WTC11 (cell line): ENCODE results near the gene SEPSECS. TPM values are rescaled to one million over a fixed set of nuclear protein-coding genes. Genes with fewer than 3 reads are reported as not detected.
A peak's percentile ranks its signal among the peaks of the same experiment; 100 is the strongest.

Experiments
- ATAC-seq: fragments of 200-7000 bp; cut with Tn5 transposase; 2 replicates; pipeline ENCODE4 v1.10.0; 2021; ENCODE audit warnings: mild to moderate bottlenecking, moderate library complexity
- CTCF ChIA-PET: fragments of 300-600 bp; sonication (Branson Sonifier 250); formaldehyde crosslinking; loops from one replicate; lab custom pipeline; 2021; ENCODE audit warnings: antibody characterized with exemption; lab: Charles Lee
- POLR2A ChIA-PET: fragments of 350-600 bp; sonication (Branson Sonifier 250); formaldehyde crosslinking; loops from one replicate; lab custom pipeline; 2021; ENCODE audit warnings: antibody characterized with exemption; lab: Charles Lee
- DNase-seq: peaks from one replicate; pipeline ENCODE4 v3.0.0; 2021; ENCODE audit warnings: low spot score
- H3K27ac Mint-ChIP-seq: 2 replicates; pipeline ENCODE4 v1.8.0; 2021; ENCODE audit warnings: mixed read lengths
- H3K27me3 Mint-ChIP-seq: 2 replicates; pipeline ENCODE4 v1.8.0; 2021; ENCODE audit warnings: low read depth, mild to moderate bottlenecking, moderate library complexity, mixed read lengths
- H3K36me3 Mint-ChIP-seq: 2 replicates; pipeline ENCODE4 v1.8.0; 2021; ENCODE audit warnings: mixed read lengths
- H3K4me1 Mint-ChIP-seq: 2 replicates; pipeline ENCODE4 v1.8.0; 2022; ENCODE audit warnings: mixed read lengths
- H3K4me3 Mint-ChIP-seq: 2 replicates; pipeline ENCODE4 v1.8.0; 2021; ENCODE audit warnings: mild to moderate bottlenecking, moderate library complexity, mixed read lengths
- H3K9me3 Mint-ChIP-seq: 2 replicates; pipeline ENCODE4 v1.8.0; 2021; ENCODE audit warnings: mixed read lengths
- AR ChIP-seq: fragments of 250-450 bp; sonication (Bioruptor Pico); IDR thresholded peaks from 2 replicates; pipeline ENCODE4 v1.9.0; 2021; ENCODE audit warnings: mild to moderate bottlenecking
- CBFB ChIP-seq: sonication (generic); formaldehyde crosslinking; IDR thresholded peaks from 2 replicates; pipeline ENCODE4 v1.8.1; 2022; ENCODE audit warnings: mild to moderate bottlenecking, low read depth, missing genetic modification reagents
- CDX4 ChIP-seq: fragments of 250-450 bp; sonication (Bioruptor Pico); IDR thresholded peaks from 2 replicates; pipeline ENCODE4 v1.9.0; 2021; ENCODE audit warnings: moderate library complexity, mild to moderate bottlenecking, inconsistent platforms, borderline replicate concordance
- CREB1 ChIP-seq: sonication (generic); formaldehyde crosslinking; IDR thresholded peaks from 2 replicates; pipeline ENCODE4 v1.8.0; 2023; ENCODE audit warnings: mild to moderate bottlenecking, missing genetic modification reagents
- E2F5 ChIP-seq: sonication (generic); formaldehyde crosslinking; IDR thresholded peaks from 2 replicates; pipeline ENCODE4 v1.8.1; 2022; ENCODE audit warnings: mild to moderate bottlenecking, moderate library complexity, missing genetic modification reagents
- EMX1 ChIP-seq: fragments of 250-450 bp; sonication (Bioruptor Pico); IDR thresholded peaks from 2 replicates; pipeline ENCODE4 v1.8.0; 2021; ENCODE audit warnings: mild to moderate bottlenecking
- ESRRA ChIP-seq: sonication (generic); formaldehyde crosslinking; IDR thresholded peaks from 2 replicates; pipeline ENCODE4 v1.8.1; 2022; ENCODE audit warnings: mild to moderate bottlenecking, missing genetic modification reagents, borderline replicate concordance
- HMGXB4 ChIP-seq: sonication (generic); formaldehyde crosslinking; IDR thresholded peaks from 2 replicates; pipeline ENCODE4 v1.8.1; 2023; ENCODE audit warnings: mild to moderate bottlenecking, moderate library complexity, missing genetic modification reagents
- JUN ChIP-seq: sonication (generic); formaldehyde crosslinking; IDR thresholded peaks from 2 replicates; pipeline ENCODE4 v1.8.0; 2023; ENCODE audit warnings: mild to moderate bottlenecking, missing genetic modification reagents
- KAT7 ChIP-seq: sonication (generic); formaldehyde crosslinking; IDR thresholded peaks from 2 replicates; pipeline ENCODE4 v1.8.1; 2023; ENCODE audit warnings: missing genetic modification reagents, mild to moderate bottlenecking, borderline replicate concordance
- MAX ChIP-seq: sonication (generic); formaldehyde crosslinking; IDR thresholded peaks from 2 replicates; pipeline ENCODE4 v1.8.0; 2022; ENCODE audit warnings: mild to moderate bottlenecking, missing genetic modification reagents
- NR3C1 ChIP-seq: sonication (generic); formaldehyde crosslinking; conservative IDR thresholded peaks from 2 replicates; pipeline ENCODE4 v1.8.1; 2023; ENCODE audit warnings: low read depth, mild to moderate bottlenecking, missing genetic modification reagents
- PREB ChIP-seq: sonication (generic); formaldehyde crosslinking; IDR thresholded peaks from 2 replicates; pipeline ENCODE4 v1.8.1; 2022; ENCODE audit warnings: mild to moderate bottlenecking, missing genetic modification reagents, moderate library complexity, borderline replicate concordance
- SMAD3 ChIP-seq: sonication (generic); formaldehyde crosslinking; IDR thresholded peaks from 2 replicates; pipeline ENCODE4 v1.8.0; 2022; ENCODE audit warnings: missing genetic modification reagents, mild to moderate bottlenecking, borderline replicate concordance
- SOX15 ChIP-seq: fragments of 250-450 bp; sonication (Bioruptor Pico); IDR thresholded peaks from 2 replicates; pipeline ENCODE4 v1.9.0; 2021; ENCODE audit warnings: mild to moderate bottlenecking
- STAT6 ChIP-seq: sonication (generic); formaldehyde crosslinking; conservative IDR thresholded peaks from 2 replicates; pipeline ENCODE4 v1.8.1; 2023; ENCODE audit warnings: mild to moderate bottlenecking, low read depth, missing genetic modification reagents, moderate library complexity
- ZNF232 ChIP-seq: sonication (generic); formaldehyde crosslinking; IDR thresholded peaks from 2 replicates; pipeline ENCODE4 v1.8.0; 2022; ENCODE audit warnings: mild to moderate bottlenecking, missing genetic modification reagents
- ZNF263 ChIP-seq: sonication (generic); formaldehyde crosslinking; IDR thresholded peaks from 2 replicates; pipeline ENCODE4 v1.8.1; 2022; ENCODE audit warnings: low read depth, mild to moderate bottlenecking, moderate library complexity, missing genetic modification reagents
- ZNF512 ChIP-seq: sonication (generic); formaldehyde crosslinking; IDR thresholded peaks from 2 replicates; pipeline ENCODE4 v1.8.1; 2022; ENCODE audit warnings: missing genetic modification reagents, borderline replicate concordance
- ZNF671 ChIP-seq: fragments of 250-450 bp; sonication (Bioruptor Pico); IDR thresholded peaks from 2 replicates; pipeline ENCODE4 v1.8.0; 2021; ENCODE audit warnings: mild to moderate bottlenecking
- total RNA-seq: library from RNA; stranded (reverse); gene quantifications from 3 replicates; pipeline ENCODE4 v1.2.3, GENCODE V29; 2021

Gene SEPSECS
- total RNA-seq, 1 experiment from 2014 or later, result 6.2 TPM

GRCh38 chr4:25163196-25163595, 2.9 kb upstream of the SEPSECS start (continued):
- TF ChIP-seq PREB (CRISPR knock-in tag) (no peak), MAX (CRISPR knock-in tag) (no peak), AR (no peak)

GRCh38 chr4:25162566-25162965, 2.3 kb upstream of the SEPSECS start:
- Mint-ChIP-seq H3K4me3 (no peak overlapping the region), H3K9me3 (no peaks in the 10 kb centered on the region; the same call in 1 of the 2 replicates), H3K27ac (no peak overlapping the region), H3K27me3 (no peaks in the 10 kb centered on the region), H3K36me3 (peaks cover 4% of the 10 kb centered on the region; the same call in 1 of the 2 replicates), H3K4me1 (peaks cover 25% of the 10 kb centered on the region)
- POLR2A ChIA-PET, result no interaction called here
- TF ChIP-seq CREB1 (CRISPR knock-in tag), result no peak
- TF ChIP-seq CBFB (CRISPR knock-in tag), result no peak
- no peak for TF ChIP-seq SOX15 (CRISPR knock-in tag)
- TF ChIP-seq ZNF232 (CRISPR knock-in tag), result no peak
- no peak for TF ChIP-seq NR3C1
- TF ChIP-seq STAT6 (CRISPR knock-in tag), result no peak
- TF ChIP-seq EMX1 (CRISPR knock-in tag), result no peak
- no peak for TF ChIP-seq ZNF263 (CRISPR knock-in tag)
- TF ChIP-seq SMAD3 (CRISPR knock-in tag), result no peak
- TF ChIP-seq KAT7 (CRISPR knock-in tag), result no peak
- no peak for TF ChIP-seq CDX4 (CRISPR knock-in tag)
- no peak for TF ChIP-seq E2F5 (CRISPR knock-in tag)
- CTCF ChIA-PET, result interaction anchor here (1.0 to 1.5 kb wide), 2 partner anchors 18 to 214 kb away, joined by 3 to 9 read pairs; no protein-coding TSS in a partner anchor
- DNase-seq (no peak), ATAC-seq (no peak)

- ATAC-seq, result no peak
- H3K4me1 Mint-ChIP-seq, result peaks cover 25% of the 10 kb centered on the region
- no peaks in the 10 kb centered on the region for H3K27me3 Mint-ChIP-seq
- no peaks in the 10 kb centered on the region; the same call in 1 of the 2 replicates for H3K9me3 Mint-ChIP-seq
- CTCF ChIA-PET, result interaction anchor here (0.7 to 2.9 kb wide), 5 partner anchors 17 to 215 kb away, joined by 3 to 22 read pairs (median 4); partner anchors contain the start of gene ZCCHC4
- no peak overlapping the region for H3K27ac Mint-ChIP-seq
- TF ChIP-seq JUN (CRISPR knock-in tag), result no peak
- no peak for TF ChIP-seq ESRRA (CRISPR knock-in tag)
- TF ChIP-seq ZNF671 (CRISPR knock-in tag), result no peak
- TF ChIP-seq HMGXB4 (CRISPR knock-in tag), result no peak
- no peak for TF ChIP-seq ZNF512 (CRISPR knock-in tag)
- TF ChIP-seq, all 79 proteins: peak for 0
- Mint-ChIP-seq H3K36me3 (peaks cover 4% of the 10 kb centered on the region; the same call in 1 of the 2 replicates), H3K4me3 (peak overlapping the region; percentile 88)
- POLR2A ChIA-PET, result no interaction called here
- no peak for DNase-seq
Measured at GRCh38 chr4:25161593-25161950, 1.3 kb upstream of the SEPSECS start.
